IMR-90 (cell line): Measurements from ENCODE around the gene AK6. TPM values are rescaled to one million over a fixed set of nuclear protein-coding genes. Genes with fewer than 3 reads are reported as not detected.

Experiments
- ATAC-seq: fragments of 200-7000 bp; cut with Tn5 transposase; 2 replicates; pipeline ENCODE4 v1.9.1; 2020; ENCODE audit warnings: low read depth, mild to moderate bottlenecking, moderate library complexity
- BruUV-seq: library from RNA; stranded (reverse); fragments of 400-500 nt; replicated peaks from 2 replicates; lab custom pipeline; 2021; lab: Mats Ljungman, UMichigan
- CTCF ChIA-PET: fragments of 300-600 bp; formaldehyde crosslinking; extraction: SDS; loops from one replicate; lab custom pipeline; 2021; ENCODE audit warnings: antibody characterized with exemption; lab: Yijun Ruan, JAX
- POLR2A ChIA-PET: fragments of 300-600 bp; sonication (Branson Sonifier 250); formaldehyde crosslinking; loops from one replicate; lab custom pipeline; 2022; ENCODE audit warnings: antibody characterized with exemption; ENCODE audit not compliant: unreplicated experiment; lab: Charles Lee
- DNase-seq: peaks from one replicate; pipeline ENCODE4 v3.0.0; 2013
- H2AFZ ChIP-seq: replicated peaks from 2 replicates; pipeline ENCODE3; 2013; ENCODE audit warnings: low read length, mild to moderate bottlenecking; ENCODE audit not compliant: poor library complexity
- H2AK5ac ChIP-seq: 2 replicates; pipeline ENCODE4 v1.6.1; 2013; ENCODE audit warnings: low read depth, low read length, inconsistent platforms
- H2AK9ac ChIP-seq: replicated peaks from 2 replicates; pipeline ENCODE3; 2013; ENCODE audit warnings: mild to moderate bottlenecking, low read depth, low read length, moderate library complexity; ENCODE audit not compliant: poor library complexity
- H2BK120ac ChIP-seq: 2 replicates; pipeline ENCODE4 v1.6.1; 2013; ENCODE audit warnings: low read depth, low read length, inconsistent platforms
- H2BK15ac ChIP-seq: 3 replicates; pipeline ENCODE4 v1.6.1; 2013; ENCODE audit warnings: low read depth, low read length, inconsistent platforms
- H2BK20ac ChIP-seq: 2 replicates; pipeline ENCODE4 v1.6.1; 2013; ENCODE audit warnings: low read depth, mild to moderate bottlenecking, inconsistent platforms, low read length, moderate library complexity
- H2BK5ac ChIP-seq: 2 replicates; pipeline ENCODE4 v1.6.1; 2013; ENCODE audit warnings: mild to moderate bottlenecking, low read depth, low read length, inconsistent platforms; ENCODE audit not compliant: poor library complexity, severe bottlenecking
- H3K14ac ChIP-seq: replicated peaks from 2 replicates; pipeline ENCODE4 v1.6.1; 2013; ENCODE audit warnings: low read depth, low read length, inconsistent platforms
- H3K18ac ChIP-seq: 2 replicates; pipeline ENCODE4 v1.6.1; 2013; ENCODE audit warnings: low read depth, low read length, control low read depth
- H3K23ac ChIP-seq: 2 replicates; pipeline ENCODE4 v1.6.1; 2013; ENCODE audit warnings: low read depth, low read length, inconsistent platforms
- H3K27ac ChIP-seq: 2 replicates; pipeline ENCODE4 v1.5.1; 2013; ENCODE audit warnings: mild to moderate bottlenecking, control low read depth, low read length; ENCODE audit not compliant: insufficient read depth
- H3K27me3 ChIP-seq: 2 replicates; pipeline ENCODE4 v1.6.1; 2013; ENCODE audit warnings: low read length; ENCODE audit not compliant: control insufficient read depth, insufficient read depth
- H3K36me3 ChIP-seq: 2 replicates; pipeline ENCODE4 v1.6.1; 2013; ENCODE audit warnings: low read length, mixed read lengths; ENCODE audit not compliant: control insufficient read depth, insufficient read depth
- H3K4ac ChIP-seq: 2 replicates; pipeline ENCODE4 v1.6.1; 2013; ENCODE audit warnings: low read depth, low read length, inconsistent platforms
- H3K4me1 ChIP-seq: 2 replicates; pipeline ENCODE4 v1.6.1; 2013; ENCODE audit warnings: low read length, mixed read lengths; ENCODE audit not compliant: control insufficient read depth, insufficient read depth
- H3K4me2 ChIP-seq: 2 replicates; pipeline ENCODE4 v1.6.1; 2013; ENCODE audit warnings: low read depth, mild to moderate bottlenecking, control low read depth, low read length, moderate library complexity
- H3K4me3 ChIP-seq: 2 replicates; pipeline ENCODE4 v1.5.1; 2013; ENCODE audit warnings: low read depth, mild to moderate bottlenecking, control low read depth, low read length, moderate library complexity; ENCODE audit not compliant: insufficient read depth
- H3K56ac ChIP-seq: 2 replicates; pipeline ENCODE4 v1.6.1; 2013; ENCODE audit warnings: low read length, inconsistent platforms; ENCODE audit not compliant: insufficient read depth; ENCODE audit errors: extremely low read depth
- H3K79me1 ChIP-seq, 2 experiments: 2 replicates each; pipeline ENCODE4 v1.6.1; 2013; ENCODE audit warnings: low read length in 2 of 2, inconsistent platforms in 1 of 2, low read depth in 1 of 2
- H3K9ac ChIP-seq: 2 replicates; pipeline ENCODE4 v1.6.1; 2013; ENCODE audit warnings: low read depth, low read length, control low read depth
- H3K9me1 ChIP-seq: 2 replicates; pipeline ENCODE4 v1.6.1; 2013; ENCODE audit warnings: low read length, inconsistent platforms; ENCODE audit not compliant: insufficient read depth
- H3K9me3 ChIP-seq: 2 replicates; pipeline ENCODE4 v1.6.1; 2013; ENCODE audit warnings: low read length; ENCODE audit not compliant: control insufficient read depth, insufficient read depth
- H4K20me1 ChIP-seq: 2 replicates; pipeline ENCODE4 v1.6.1; 2013; ENCODE audit warnings: low read length, inconsistent platforms; ENCODE audit not compliant: insufficient read depth
- H4K5ac ChIP-seq: 2 replicates; pipeline ENCODE4 v1.6.1; 2013; ENCODE audit warnings: mild to moderate bottlenecking, low read depth, low read length, control low read depth
- H4K8ac ChIP-seq, 2 experiments: 2 replicates each; pipeline ENCODE4 v1.6.1; 2013; ENCODE audit warnings: low read depth in 2 of 2, low read length in 2 of 2, control low read depth in 1 of 2, inconsistent platforms in 1 of 2
- H4K91ac ChIP-seq: 2 replicates; pipeline ENCODE4 v1.6.1; 2013; ENCODE audit warnings: low read depth, low read length, inconsistent platforms; ENCODE audit not compliant: insufficient read depth
- CHD1 ChIP-seq: IDR thresholded peaks from 2 replicates; pipeline ENCODE4 v1.6.1; 2012; ENCODE audit warnings: low read depth, low read length, improper control_type of control experiment
- FOS ChIP-seq: fragments of 150-350 bp; IDR thresholded peaks from 2 replicates; pipeline ENCODE4 v1.6.1; 2016; ENCODE audit warnings: low read depth, low read length
- MAZ ChIP-seq: IDR thresholded peaks from 2 replicates; pipeline ENCODE4 v1.6.1; 2012; ENCODE audit warnings: low read depth, mild to moderate bottlenecking, low read length, improper control_type of control experiment, moderate library complexity, borderline replicate concordance
- RFX5 ChIP-seq: IDR thresholded peaks from 2 replicates; pipeline ENCODE4 v1.8.0; 2012; ENCODE audit warnings: low read depth, mild to moderate bottlenecking, low read length, moderate library complexity
- SMC3 ChIP-seq: fragments of 150-350 bp; IDR thresholded peaks from 2 replicates; pipeline ENCODE4 v1.6.1; 2016; ENCODE audit warnings: low read depth, mild to moderate bottlenecking, antibody characterized with exemption, low read length, moderate library complexity
- WGBS, 2 experiments: methylation state at CpG; one replicate each; pipeline versions ENCODE4 v1.1.5 to v1.1.7; 2013; ENCODE audit warnings: missing lambda C conversion rate in 2 of 2; ENCODE audit not compliant: insufficient read length in 1 of 2; ENCODE audit errors: extremely low coverage in 2 of 2; 5-methylcytosine and 5-hydroxymethylcytosine counted together
- dilution Hi-C: fragments of 300-500 bp; cut with HindIII; formaldehyde crosslinking; loops from one replicate; pipeline ENCODE4 v1.14.3; 2018; ENCODE audit warnings: low sequenced_read_pairs; ENCODE audit not compliant: unreplicated experiment
- in situ Hi-C: fragments of 300-500 bp; cut with MboI; formaldehyde crosslinking; loops from 3 replicates; pipeline ENCODE4 v1.14.3; 2019; ENCODE audit warnings: low sequenced_read_pairs, inconsistent platforms, mixed read lengths
- intact Hi-C: fragments of 100-400 bp; cut with micrococcal nuclease; formaldehyde crosslinking; loops from 2 replicates; pipeline ENCODE4 v1.10.0; 2022
- polyA plus RNA-seq, 3 experiments: library from polyadenylated mRNA; depleted of rRNA; stranded (reverse); fragments of >200 nt; gene quantifications; 2 replicates each; pipeline ENCODE4 v1.2.3, GENCODE V29; 2012; ENCODE audit warnings: low replicate concordance in 1 of 3
- total RNA-seq: library from RNA; depleted of rRNA; stranded (reverse); fragments of >200 nt; gene quantifications from 2 replicates; pipeline ENCODE4 v1.2.3, GENCODE V29; 2012
- TF ChIP-seq, protein P1 (sequence below): fragments of 150-350 bp; IDR thresholded peaks from 2 replicates; pipeline ENCODE4 v1.6.1; 2017; ENCODE audit warnings: mild to moderate bottlenecking, antibody characterized with exemption, low read length, low read depth
- TF ChIP-seq, protein P2 (sequence below): conservative IDR thresholded peaks from 2 replicates; pipeline ENCODE4 v1.5.1; 2012; ENCODE audit warnings: mild to moderate bottlenecking, low read depth, low read length, improper control_type of control experiment

Gene AK6
- total and polyA plus RNA-seq, 2 of the 4 experiments (the other 2 are of a cell fraction): 14.7 to 34.4 TPM

DNA sequence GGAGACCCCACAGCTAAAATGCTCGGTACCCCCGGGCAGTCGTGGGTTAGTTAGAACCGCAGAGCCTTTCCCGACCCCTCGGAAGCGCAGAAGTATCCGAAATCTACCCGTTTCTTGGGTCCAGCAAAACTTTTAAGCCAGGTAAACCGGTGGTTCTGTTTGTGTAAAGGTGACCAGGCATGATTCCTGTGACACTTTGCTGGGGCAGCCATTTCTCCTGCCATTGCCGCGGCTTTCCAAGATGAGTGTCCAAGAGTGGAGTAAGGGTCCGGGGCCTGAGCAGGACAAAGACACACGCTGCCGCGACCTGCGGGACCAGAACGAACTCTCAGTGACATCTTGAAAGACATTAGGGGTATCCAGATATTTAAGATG lies 46.3 kb upstream of the AK6 start:
- no CpG with 5 or more reads among the region's 18 CpGs for whole genome bisulfite sequencing, 2 experiments
- no peak for TF ChIP-seq CHD1
- no peak for TF ChIP-seq RFX5
- TF ChIP-seq FOS: no peak
- TF ChIP-seq, protein P1, sequence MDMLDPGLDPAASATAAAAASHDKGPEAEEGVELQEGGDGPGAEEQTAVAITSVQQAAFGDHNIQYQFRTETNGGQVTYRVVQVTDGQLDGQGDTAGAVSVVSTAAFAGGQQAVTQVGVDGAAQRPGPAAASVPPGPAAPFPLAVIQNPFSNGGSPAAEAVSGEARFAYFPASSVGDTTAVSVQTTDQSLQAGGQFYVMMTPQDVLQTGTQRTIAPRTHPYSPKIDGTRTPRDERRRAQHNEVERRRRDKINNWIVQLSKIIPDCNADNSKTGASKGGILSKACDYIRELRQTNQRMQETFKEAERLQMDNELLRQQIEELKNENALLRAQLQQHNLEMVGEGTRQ: no peak
- TF ChIP-seq, protein P2, sequence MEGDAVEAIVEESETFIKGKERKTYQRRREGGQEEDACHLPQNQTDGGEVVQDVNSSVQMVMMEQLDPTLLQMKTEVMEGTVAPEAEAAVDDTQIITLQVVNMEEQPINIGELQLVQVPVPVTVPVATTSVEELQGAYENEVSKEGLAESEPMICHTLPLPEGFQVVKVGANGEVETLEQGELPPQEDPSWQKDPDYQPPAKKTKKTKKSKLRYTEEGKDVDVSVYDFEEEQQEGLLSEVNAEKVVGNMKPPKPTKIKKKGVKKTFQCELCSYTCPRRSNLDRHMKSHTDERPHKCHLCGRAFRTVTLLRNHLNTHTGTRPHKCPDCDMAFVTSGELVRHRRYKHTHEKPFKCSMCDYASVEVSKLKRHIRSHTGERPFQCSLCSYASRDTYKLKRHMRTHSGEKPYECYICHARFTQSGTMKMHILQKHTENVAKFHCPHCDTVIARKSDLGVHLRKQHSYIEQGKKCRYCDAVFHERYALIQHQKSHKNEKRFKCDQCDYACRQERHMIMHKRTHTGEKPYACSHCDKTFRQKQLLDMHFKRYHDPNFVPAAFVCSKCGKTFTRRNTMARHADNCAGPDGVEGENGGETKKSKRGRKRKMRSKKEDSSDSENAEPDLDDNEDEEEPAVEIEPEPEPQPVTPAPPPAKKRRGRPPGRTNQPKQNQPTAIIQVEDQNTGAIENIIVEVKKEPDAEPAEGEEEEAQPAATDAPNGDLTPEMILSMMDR: no peak
- TF ChIP-seq SMC3: no peak
- TF ChIP-seq MAZ: no peak
- no peak overlapping the region for H3K18ac ChIP-seq
- H3K56ac ChIP-seq: no peak overlapping the region
- H2BK20ac ChIP-seq: no peak overlapping the region
- no peak overlapping the region for H3K4ac ChIP-seq
- no peaks in the 10 kb centered on the region for H3K27me3 ChIP-seq
- intact Hi-C loops: no loop called here
- dilution Hi-C loops: no loop called here
- peaks cover 5% of the 10 kb centered on the region for H3K36me3 ChIP-seq
- H3K4me3 ChIP-seq: no peak overlapping the region
- H4K8ac ChIP-seq: no peak overlapping the region
- H3K9me1 ChIP-seq: no peaks in the 10 kb centered on the region
- H3K4me2 ChIP-seq: no peak overlapping the region
- peak overlapping the region; percentile 88 for H2AFZ ChIP-seq
- H3K79me1 ChIP-seq: no peaks in the 10 kb centered on the region
- no TSS peak for BruUV-seq
- CTCF ChIA-PET: no interaction called here
- no peak overlapping the region for H2BK15ac ChIP-seq
- ATAC-seq: no peak
- H3K27ac ChIP-seq: no peak overlapping the region
- in situ Hi-C loops: no loop called here
- H3K23ac ChIP-seq: no peak overlapping the region
- H2AK5ac ChIP-seq: no peak overlapping the region
- H4K91ac ChIP-seq: no peak overlapping the region
- no peak for DNase-seq
- no peak overlapping the region for H3K14ac ChIP-seq
- no peak overlapping the region for H2BK5ac ChIP-seq
- H2BK120ac ChIP-seq: no peak overlapping the region
- H3K9me3 ChIP-seq: no peaks in the 10 kb centered on the region
- no peaks in the 10 kb centered on the region for H3K4me1 ChIP-seq
- H2AK9ac ChIP-seq: peak overlapping the region; percentile 44
- no peaks in the 10 kb centered on the region for H4K20me1 ChIP-seq
- no peak overlapping the region for H4K5ac ChIP-seq
- POLR2A ChIA-PET: no interaction called here
- H3K9ac ChIP-seq: no peak overlapping the region
